Osteocyte (in vitro differentiated cells): ENCODE measurements around the gene THEMIS2. TPM values are rescaled to one million over a fixed set of nuclear protein-coding genes. Genes with fewer than 3 reads are reported as not detected.

Source experiments
- DNase-seq: peaks from one replicate; pipeline ENCODE4 v3.0.0; 2021; ENCODE audit warnings: mixed read lengths; ENCODE audit not compliant: unreplicated experiment; ENCODE audit errors: extremely low spot score
- H3K27ac Mint-ChIP-seq: one replicate; pipeline ENCODE4 v1.8.0; 2021; ENCODE audit warnings: mild to moderate bottlenecking, mixed read lengths; ENCODE audit not compliant: unreplicated experiment
- H3K27me3 Mint-ChIP-seq: one replicate; pipeline ENCODE4 v1.8.0; 2021; ENCODE audit warnings: mixed read lengths; ENCODE audit not compliant: unreplicated experiment
- H3K36me3 Mint-ChIP-seq: one replicate; pipeline ENCODE4 v1.8.0; 2021; ENCODE audit warnings: mixed read lengths; ENCODE audit not compliant: unreplicated experiment
- H3K4me1 Mint-ChIP-seq: one replicate; pipeline ENCODE4 v1.8.0; 2021; ENCODE audit warnings: mixed read lengths; ENCODE audit not compliant: unreplicated experiment
- H3K4me3 Mint-ChIP-seq: one replicate; pipeline ENCODE4 v1.8.0; 2021; ENCODE audit warnings: mild to moderate bottlenecking, moderate library complexity, mixed read lengths; ENCODE audit not compliant: unreplicated experiment
- H3K9me3 Mint-ChIP-seq: one replicate; pipeline ENCODE4 v1.8.0; 2021; ENCODE audit warnings: mixed read lengths; ENCODE audit not compliant: unreplicated experiment
- total RNA-seq: library from RNA; stranded (reverse); gene quantifications from 2 replicates; pipeline ENCODE4 v1.2.1, GENCODE V29; 2021
- TF ChIP-seq, protein P1 (sequence below): fragments of 200-600 bp; sonication (generic); IDR thresholded peaks from 2 replicates; pipeline ENCODE4 v1.5.0; 2021; ENCODE audit warnings: antibody characterized with exemption, mild to moderate bottlenecking, moderate library complexity

The THEMIS2 gene
- total RNA-seq, 1 donor from 2014 or later = 4.0 TPM

DNA sequence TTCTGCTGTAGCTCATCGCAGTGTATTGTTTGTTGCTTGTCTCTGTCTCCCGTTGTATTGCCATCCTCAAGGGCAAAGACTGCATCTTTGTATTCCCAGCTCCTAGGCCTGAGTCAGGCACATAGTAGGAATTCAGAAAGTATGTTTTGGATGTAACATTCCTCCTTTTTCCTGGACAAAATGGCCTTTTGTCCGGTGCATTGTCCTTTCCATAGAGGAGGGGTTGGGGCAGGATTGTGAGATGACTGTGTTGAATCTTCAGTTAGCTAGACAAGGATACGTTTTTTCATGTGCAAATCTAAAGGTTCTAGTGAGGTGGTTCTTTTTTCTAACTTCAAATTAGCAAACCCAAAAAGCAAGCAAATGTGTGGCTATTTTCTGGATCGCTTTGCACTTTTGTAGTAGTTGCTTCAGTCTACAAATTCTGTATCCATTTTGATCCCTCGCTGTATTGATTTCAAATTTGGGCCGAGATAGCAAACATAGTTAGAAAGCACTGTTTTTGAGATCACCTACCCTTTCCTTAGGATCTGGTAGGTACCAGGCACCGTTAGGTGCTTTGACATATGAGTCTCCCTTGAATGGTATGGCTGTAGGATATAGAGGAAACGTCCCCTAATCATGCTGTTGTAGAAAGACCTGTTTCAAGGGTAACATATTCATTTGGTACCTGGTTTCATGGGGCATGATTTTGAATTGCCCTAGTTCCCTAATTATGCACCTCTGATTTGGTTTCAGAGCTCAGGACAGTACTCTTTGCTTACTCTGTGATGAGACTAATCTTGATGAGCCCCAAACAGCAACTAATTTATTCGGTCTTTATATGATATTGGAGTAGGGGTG lies 40.6 kb upstream of the THEMIS2 start:
- peaks cover 24% of the 10 kb centered on the region for H3K4me1 Mint-ChIP-seq
- H3K27ac Mint-ChIP-seq = peak overlapping the region; percentile 98
- peak overlapping the region; percentile 93 for H3K4me3 Mint-ChIP-seq
- no peaks in the 10 kb centered on the region for H3K27me3 Mint-ChIP-seq
- H3K9me3 Mint-ChIP-seq = no peaks in the 10 kb centered on the region
- H3K36me3 Mint-ChIP-seq = peaks cover 2% of the 10 kb centered on the region
- no peak for DNase-seq
- TF ChIP-seq, protein P1, sequence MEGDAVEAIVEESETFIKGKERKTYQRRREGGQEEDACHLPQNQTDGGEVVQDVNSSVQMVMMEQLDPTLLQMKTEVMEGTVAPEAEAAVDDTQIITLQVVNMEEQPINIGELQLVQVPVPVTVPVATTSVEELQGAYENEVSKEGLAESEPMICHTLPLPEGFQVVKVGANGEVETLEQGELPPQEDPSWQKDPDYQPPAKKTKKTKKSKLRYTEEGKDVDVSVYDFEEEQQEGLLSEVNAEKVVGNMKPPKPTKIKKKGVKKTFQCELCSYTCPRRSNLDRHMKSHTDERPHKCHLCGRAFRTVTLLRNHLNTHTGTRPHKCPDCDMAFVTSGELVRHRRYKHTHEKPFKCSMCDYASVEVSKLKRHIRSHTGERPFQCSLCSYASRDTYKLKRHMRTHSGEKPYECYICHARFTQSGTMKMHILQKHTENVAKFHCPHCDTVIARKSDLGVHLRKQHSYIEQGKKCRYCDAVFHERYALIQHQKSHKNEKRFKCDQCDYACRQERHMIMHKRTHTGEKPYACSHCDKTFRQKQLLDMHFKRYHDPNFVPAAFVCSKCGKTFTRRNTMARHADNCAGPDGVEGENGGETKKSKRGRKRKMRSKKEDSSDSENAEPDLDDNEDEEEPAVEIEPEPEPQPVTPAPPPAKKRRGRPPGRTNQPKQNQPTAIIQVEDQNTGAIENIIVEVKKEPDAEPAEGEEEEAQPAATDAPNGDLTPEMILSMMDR = no peak

DNA sequence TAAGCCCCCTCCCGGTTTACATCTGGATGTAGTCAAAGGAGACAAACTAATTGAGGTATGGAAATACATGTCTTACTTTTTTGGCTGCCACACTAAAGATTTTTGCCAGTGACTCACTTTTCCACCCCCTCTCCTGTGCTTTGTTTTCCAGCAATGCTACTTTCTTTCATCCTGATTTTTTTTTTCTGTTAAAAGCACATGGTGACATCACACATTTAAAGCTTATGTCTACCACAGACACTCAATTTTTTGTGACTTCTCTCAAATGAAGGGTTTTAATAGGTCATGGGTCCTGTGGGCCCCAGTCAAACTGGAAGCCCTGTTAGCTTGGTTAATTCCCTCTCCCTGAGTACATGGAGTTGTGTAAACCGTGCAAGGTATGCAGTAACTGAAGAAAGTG lies 39.6 kb upstream of the THEMIS2 start:
- peak overlapping the region; percentile 11 for H3K4me3 Mint-ChIP-seq
- no peak overlapping the region for H3K27ac Mint-ChIP-seq
- H3K36me3 Mint-ChIP-seq = peaks cover 4% of the 10 kb centered on the region
- H3K9me3 Mint-ChIP-seq = no peaks in the 10 kb centered on the region
- TF ChIP-seq, protein P1 = no peak
- DNase-seq = no peak
- H3K4me1 Mint-ChIP-seq = peaks cover 24% of the 10 kb centered on the region
- H3K27me3 Mint-ChIP-seq = no peaks in the 10 kb centered on the region

DNA sequence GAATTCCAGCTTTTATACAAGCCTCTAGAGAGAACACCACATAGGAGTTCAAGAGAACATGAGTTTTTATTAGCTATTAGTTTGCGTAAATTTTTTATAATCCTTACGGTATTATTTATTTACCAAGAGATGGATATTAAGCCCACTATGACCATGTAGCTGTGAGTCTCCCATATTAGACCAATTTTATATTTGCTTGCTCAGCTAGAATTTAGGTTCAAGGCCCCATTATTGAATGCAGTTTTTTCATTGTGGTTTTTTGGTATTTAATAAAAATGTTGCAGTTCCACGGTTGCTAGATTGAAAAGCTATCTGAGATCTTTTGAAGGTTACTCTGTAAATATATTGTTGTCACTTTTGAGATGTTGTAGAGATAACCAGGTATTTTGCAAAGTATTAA lies 38.9 kb upstream of the THEMIS2 start:
- H3K36me3 Mint-ChIP-seq = peaks cover 4% of the 10 kb centered on the region
- TF ChIP-seq, protein P1 = no peak
- peaks cover 24% of the 10 kb centered on the region for H3K4me1 Mint-ChIP-seq
- H3K4me3 Mint-ChIP-seq = no peak overlapping the region
- DNase-seq = no peak
- no peak overlapping the region for H3K27ac Mint-ChIP-seq
- no peaks in the 10 kb centered on the region for H3K9me3 Mint-ChIP-seq
- no peaks in the 10 kb centered on the region for H3K27me3 Mint-ChIP-seq

DNA sequence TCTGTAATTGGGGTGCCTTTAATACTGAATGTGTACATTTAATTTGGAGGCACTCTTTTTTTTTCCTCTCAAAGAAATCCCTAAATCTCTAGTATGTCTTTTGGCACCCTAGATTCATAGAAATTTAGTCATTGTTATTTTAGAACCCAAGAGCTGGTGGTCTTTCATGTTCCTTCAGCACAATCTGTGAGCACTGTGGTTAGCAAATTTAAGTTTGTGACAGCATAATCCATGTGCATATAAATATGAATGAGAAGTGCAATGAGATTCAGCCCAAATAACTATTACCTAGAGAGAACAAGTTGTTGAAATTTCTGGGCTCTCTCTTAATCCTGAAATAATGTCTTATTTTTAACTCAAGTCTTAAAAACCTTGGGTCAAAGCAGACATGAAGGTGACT lies 37.3 kb upstream of the THEMIS2 start:
- TF ChIP-seq, protein P1 = no peak
- H3K27me3 Mint-ChIP-seq = no peaks in the 10 kb centered on the region
- peaks cover 21% of the 10 kb centered on the region for H3K4me1 Mint-ChIP-seq
- H3K36me3 Mint-ChIP-seq = peaks cover 8% of the 10 kb centered on the region
- H3K27ac Mint-ChIP-seq = no peak overlapping the region
- H3K4me3 Mint-ChIP-seq = no peak overlapping the region
- H3K9me3 Mint-ChIP-seq = no peaks in the 10 kb centered on the region
- DNase-seq = no peak

DNA sequence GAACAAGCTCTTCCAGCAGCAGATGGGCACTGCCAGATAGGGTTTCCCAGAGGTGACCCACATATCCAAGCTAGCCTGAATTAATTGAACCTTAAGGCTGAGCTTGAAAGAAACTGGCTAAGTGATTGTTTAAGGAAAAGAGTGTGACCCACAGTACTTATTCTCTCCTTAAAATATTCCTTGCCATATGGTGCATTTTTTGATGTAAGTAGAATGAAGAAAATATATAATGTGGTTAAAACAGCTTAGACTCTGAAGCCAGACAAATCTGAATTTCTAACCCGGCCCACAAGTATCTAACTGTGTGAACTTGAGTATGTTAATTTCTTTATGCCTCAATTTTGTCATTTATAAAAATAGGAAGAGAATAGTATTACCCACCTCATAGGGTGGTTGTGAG lies 36.8 kb upstream of the THEMIS2 start:
- Mint-ChIP-seq H3K36me3 (peaks cover 11% of the 10 kb centered on the region), H3K27ac (no peak overlapping the region), H3K27me3 (no peaks in the 10 kb centered on the region), H3K4me1 (peaks cover 16% of the 10 kb centered on the region), H3K4me3 (no peak overlapping the region), H3K9me3 (no peaks in the 10 kb centered on the region)
- DNase-seq = no peak
- TF ChIP-seq, protein P1 = no peak
